ENCODE results near the gene ABCG5. TPM values are rescaled to one million over a fixed set of nuclear protein-coding genes. Genes with fewer than 3 reads are reported as not detected.

Gene ABCG5
- total RNA-seq, 1 donor from 2014 or later: not detected

DNA sequence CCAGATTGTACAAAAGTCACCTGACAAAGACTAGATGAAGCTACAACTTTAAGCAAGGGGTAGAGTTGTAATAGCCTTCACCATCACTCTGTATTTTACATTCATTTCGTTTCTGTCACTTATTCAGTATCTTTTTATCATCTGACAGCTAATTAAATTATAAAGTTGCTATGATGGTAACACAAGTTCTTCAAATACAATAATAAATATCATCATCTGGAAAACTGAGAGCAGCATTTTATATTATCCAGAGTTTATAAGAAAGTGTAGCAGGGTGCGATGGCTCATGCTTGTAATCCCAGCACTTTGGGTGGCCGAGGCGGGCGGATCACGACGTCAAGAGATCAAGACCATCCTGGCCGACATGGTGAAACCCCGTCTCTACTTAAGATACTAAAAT lies 43.7 kb downstream of the ABCG5 start:
- Mint-ChIP-seq H3K4me1 (ENCODE audit: unreplicated experiment) (no peaks in the 10 kb centered on the region), H3K27ac (ENCODE audit: unreplicated experiment) (no peak overlapping the region), H3K27me3 (ENCODE audit: unreplicated experiment) (no peaks in the 10 kb centered on the region), H3K9me3 (ENCODE audit: unreplicated experiment) (no peaks in the 10 kb centered on the region), H3K36me3 (ENCODE audit: low read depth, unreplicated experiment) (no peaks in the 10 kb centered on the region), H3K4me3 (ENCODE audit: unreplicated experiment) (no peak overlapping the region)
- no peak for DNase-seq (ENCODE audit: low spot score)
- TF ChIP-seq, protein P1, sequence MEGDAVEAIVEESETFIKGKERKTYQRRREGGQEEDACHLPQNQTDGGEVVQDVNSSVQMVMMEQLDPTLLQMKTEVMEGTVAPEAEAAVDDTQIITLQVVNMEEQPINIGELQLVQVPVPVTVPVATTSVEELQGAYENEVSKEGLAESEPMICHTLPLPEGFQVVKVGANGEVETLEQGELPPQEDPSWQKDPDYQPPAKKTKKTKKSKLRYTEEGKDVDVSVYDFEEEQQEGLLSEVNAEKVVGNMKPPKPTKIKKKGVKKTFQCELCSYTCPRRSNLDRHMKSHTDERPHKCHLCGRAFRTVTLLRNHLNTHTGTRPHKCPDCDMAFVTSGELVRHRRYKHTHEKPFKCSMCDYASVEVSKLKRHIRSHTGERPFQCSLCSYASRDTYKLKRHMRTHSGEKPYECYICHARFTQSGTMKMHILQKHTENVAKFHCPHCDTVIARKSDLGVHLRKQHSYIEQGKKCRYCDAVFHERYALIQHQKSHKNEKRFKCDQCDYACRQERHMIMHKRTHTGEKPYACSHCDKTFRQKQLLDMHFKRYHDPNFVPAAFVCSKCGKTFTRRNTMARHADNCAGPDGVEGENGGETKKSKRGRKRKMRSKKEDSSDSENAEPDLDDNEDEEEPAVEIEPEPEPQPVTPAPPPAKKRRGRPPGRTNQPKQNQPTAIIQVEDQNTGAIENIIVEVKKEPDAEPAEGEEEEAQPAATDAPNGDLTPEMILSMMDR (IDR thresholded peaks at IDR 0.05; ENCODE audit: unreplicated experiment): no peak

DNA sequence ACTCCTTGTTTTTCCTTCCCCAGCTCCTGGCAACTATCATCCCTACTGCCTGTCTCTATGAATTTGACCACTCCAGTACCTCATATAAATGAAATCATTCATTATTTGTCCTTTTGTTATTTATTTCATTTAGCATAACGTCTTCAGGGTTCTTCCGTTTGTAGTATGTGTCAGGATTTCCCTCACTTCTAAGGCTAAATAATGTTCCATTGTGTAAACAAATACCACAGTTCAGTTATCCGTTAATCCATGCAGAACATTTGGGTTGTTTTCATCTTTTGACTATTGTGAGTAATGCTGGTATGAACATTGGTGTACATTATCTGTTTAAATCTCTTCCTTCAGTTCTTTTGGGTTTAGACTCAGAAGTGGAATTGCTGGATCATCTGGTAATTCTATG lies 46.0 kb downstream of the ABCG5 start:
- H3K36me3 Mint-ChIP-seq (ENCODE audit: low read depth, unreplicated experiment): no peaks in the 10 kb centered on the region
- no peak overlapping the region for H3K4me3 Mint-ChIP-seq (ENCODE audit: unreplicated experiment)
- H3K27me3 Mint-ChIP-seq (ENCODE audit: unreplicated experiment): no peaks in the 10 kb centered on the region
- TF ChIP-seq, protein P1 (IDR thresholded peaks at IDR 0.05; ENCODE audit: unreplicated experiment): no peak
- no peaks in the 10 kb centered on the region for H3K9me3 Mint-ChIP-seq (ENCODE audit: unreplicated experiment)
- DNase-seq (ENCODE audit: low spot score): no peak
- no peak overlapping the region for H3K27ac Mint-ChIP-seq (ENCODE audit: unreplicated experiment)
- H3K4me1 Mint-ChIP-seq (ENCODE audit: unreplicated experiment): no peaks in the 10 kb centered on the region

GRCh38 chr2:43791035-43791765 lies 47.4 kb downstream of the ABCG5 start:
- H3K4me3 Mint-ChIP-seq (ENCODE audit: unreplicated experiment): no peak overlapping the region
- no peak overlapping the region for H3K27ac Mint-ChIP-seq (ENCODE audit: unreplicated experiment)
- TF ChIP-seq, protein P1 (IDR thresholded peaks at IDR 0.05; ENCODE audit: unreplicated experiment): no peak
- H3K27me3 Mint-ChIP-seq (ENCODE audit: unreplicated experiment): no peaks in the 10 kb centered on the region
- no peaks in the 10 kb centered on the region for H3K9me3 Mint-ChIP-seq (ENCODE audit: unreplicated experiment)
- no peak for DNase-seq (ENCODE audit: low spot score)
- no peaks in the 10 kb centered on the region for H3K36me3 Mint-ChIP-seq (ENCODE audit: low read depth, unreplicated experiment)
- no peaks in the 10 kb centered on the region for H3K4me1 Mint-ChIP-seq (ENCODE audit: unreplicated experiment)

DNA sequence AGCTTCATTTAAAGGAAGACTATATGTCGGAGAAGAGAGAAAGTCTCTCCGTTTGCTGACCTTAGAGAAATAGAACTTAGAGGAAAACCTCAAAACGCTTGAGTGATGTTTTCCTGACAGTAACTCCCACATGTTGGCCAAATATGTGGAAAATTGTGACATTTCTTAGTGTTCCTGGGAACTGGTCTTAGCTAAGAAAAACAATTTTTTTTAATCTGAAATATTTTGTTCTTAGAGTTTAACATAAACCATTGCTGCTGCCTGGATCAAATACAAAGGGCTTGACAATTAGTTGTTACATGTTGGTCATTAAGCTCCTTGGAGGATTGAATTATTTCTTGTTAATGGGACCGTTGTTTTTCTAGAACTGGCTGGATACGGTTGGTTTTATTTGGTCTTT lies 48.5 kb downstream of the ABCG5 start:
- no peak for DNase-seq (ENCODE audit: low spot score)
- TF ChIP-seq, protein P1 (IDR thresholded peaks at IDR 0.05; ENCODE audit: unreplicated experiment): no peak
- Mint-ChIP-seq H3K27ac (ENCODE audit: unreplicated experiment) (no peak overlapping the region), H3K4me3 (ENCODE audit: unreplicated experiment) (no peak overlapping the region), H3K4me1 (ENCODE audit: unreplicated experiment) (no peaks in the 10 kb centered on the region), H3K36me3 (ENCODE audit: low read depth, unreplicated experiment) (no peaks in the 10 kb centered on the region), H3K27me3 (ENCODE audit: unreplicated experiment) (no peaks in the 10 kb centered on the region), H3K9me3 (ENCODE audit: unreplicated experiment) (no peaks in the 10 kb centered on the region)

- no peaks in the 10 kb centered on the region for H3K36me3 Mint-ChIP-seq (ENCODE audit: low read depth, unreplicated experiment)
- no peaks in the 10 kb centered on the region for H3K27me3 Mint-ChIP-seq (ENCODE audit: unreplicated experiment)
- H3K4me1 Mint-ChIP-seq (ENCODE audit: unreplicated experiment): no peaks in the 10 kb centered on the region
- TF ChIP-seq, protein P1 (IDR thresholded peaks at IDR 0.05; ENCODE audit: unreplicated experiment): no peak
- H3K4me3 Mint-ChIP-seq (ENCODE audit: unreplicated experiment): no peak overlapping the region
- DNase-seq (ENCODE audit: low spot score): no peak
- H3K27ac Mint-ChIP-seq (ENCODE audit: unreplicated experiment): no peak overlapping the region
- H3K9me3 Mint-ChIP-seq (ENCODE audit: unreplicated experiment): no peaks in the 10 kb centered on the region
These were observed 50.0 kb downstream of the ABCG5 start for GRCh38 chr2:43788646-43789045.

Measured in endothelial cell (in vitro differentiated cells).